Psoas muscle (tissue), 8 donors: ENCODE data around the gene CD248. TPM values are rescaled to one million over a fixed set of nuclear protein-coding genes. Genes with fewer than 3 reads are reported as not detected.

Source experiments
- ATAC-seq, 4 donors: fragments of 200-7000 bp; cut with Tn5 transposase; one replicate each; pipeline ENCODE4 v1.9.1; 2020; ENCODE audit warnings: moderate library complexity in 3 of 4, mild to moderate bottlenecking in 2 of 4
- DNase-seq, 2 donors: peaks; one replicate each; pipeline ENCODE4 v3.0.0-alpha.2; 2020
- H3K27ac ChIP-seq: fragments of 200-600 bp; one replicate; pipeline ENCODE4 v1.8.0; 2022
- H3K27me3 ChIP-seq, 3 donors: fragments of 200-600 bp in 1 of 3; one replicate each; pipeline versions ENCODE4 v1.6.1 to v1.8.0; 2013 to 2022; ENCODE audit warnings: low read length in 2 of 3, mild to moderate bottlenecking in 2 of 3, moderate library complexity in 1 of 3; ENCODE audit not compliant: insufficient read depth in 3 of 3
- H3K36me3 ChIP-seq, 2 donors: fragments of 200-600 bp in 1 of 2; one replicate each; pipeline versions ENCODE4 v1.6.1 to v1.8.0; 2013 to 2022; ENCODE audit warnings: low read depth in 1 of 2, mild to moderate bottlenecking in 1 of 2, moderate library complexity in 1 of 2; ENCODE audit not compliant: insufficient read depth in 1 of 2
- H3K4me1 ChIP-seq: fragments of 200-600 bp; one replicate; pipeline ENCODE4 v1.8.0; 2022
- H3K4me3 ChIP-seq: fragments of 200-600 bp; one replicate; pipeline ENCODE4 v1.8.0; 2022; ENCODE audit warnings: mild to moderate bottlenecking
- H3K9me3 ChIP-seq: fragments of 200-600 bp; one replicate; pipeline ENCODE4 v1.8.0; 2022
- CTCF ChIP-seq: fragments of 200-600 bp; IDR thresholded peaks from one replicate; pipeline ENCODE4 v1.8.0; 2022; ENCODE audit warnings: antibody characterized with exemption
- WGBS, 3 donors: extraction: QIAGEN DNeasy Blood & Tissue Kit; methylation state at CpG; one replicate each; pipeline versions ENCODE4 v1.1.6 to v1.1.7; 2013; 5-methylcytosine and 5-hydroxymethylcytosine counted together
- intact Hi-C, 2 donors: fragments of 100-400 bp; cut with DNase I; formaldehyde crosslinking; loops; one replicate each; pipeline versions ENCODE4 v1.11.0 to v1.14.2; 2022
- polyA plus RNA-seq, 3 donors: library from polyadenylated mRNA; stranded (reverse); fragments of 200-250 nt; gene quantifications; one replicate each; pipeline ENCODE4 v1.2.3, GENCODE V29; 2013
- total RNA-seq, 4 donors: library from RNA; stranded (reverse); fragmentation: NEBNext Ultra II Directional in 2 of 4; extraction: Animal tissue kit (Norgen Biotek cat#: 25700) in 2 of 4; gene quantifications; one replicate each; pipeline versions ENCODE4 v1.2.1 to v1.2.4, GENCODE V29; 2021 to 2023
- donor health status: healthy with polysubstance abuse.
- donor health status: DM: no; HTN: no; CAD: no; lungs with moderate emphysema.
- donor health status: Bipolar disorder and iron deficiency.
- donor health status: healthy.
- donor health status: DM: yes; HTN: yes; CAD: no.
- donor health status: DM: no; HTN: no; CAD: no.
- donor health status: DM: no; HTN: no; CAD: no.
- donor health status: DM: yes; HTN: yes; CAD: no.

The CD248 gene
- total and polyA plus RNA-seq, 7 donors, result 2.9 to 10.7 (median 8.8) TPM

GRCh38 chr11:66328031-66328301, 11.1 kb upstream of the CD248 start:
- no peak overlapping the region for H3K4me3 ChIP-seq
- TF ChIP-seq CTCF, result no peak
- ATAC-seq (peak in 1 of 4 donors; percentile 5), DNase-seq (peak in 1 of 2 donors; percentile 53)
- H3K27ac ChIP-seq, result no peak overlapping the region
- H3K9me3 ChIP-seq, result no peaks in the 10 kb centered on the region
- intact Hi-C loops, result loop anchor here in 1 of 2 donors (1.0 kb wide), 1 partner anchor 16 kb away; no protein-coding TSS in a partner anchor
- H3K36me3 ChIP-seq, result peaks cover 0 to 10% of the 10 kb centered on the region in 2 donors
- WGBS, 3 donors, result 75 to 80% (median 79%) methylated on average over 3 of the region's 3 CpGs
- H3K27me3 ChIP-seq, result no peaks in the 10 kb centered on the region
- peaks cover 8% of the 10 kb centered on the region for H3K4me1 ChIP-seq

- H3K4me3 ChIP-seq, result no peak overlapping the region
- intact Hi-C loops, result loop anchor here in 1 of 2 donors (1.0 kb wide), 1 partner anchor 15 kb away; no protein-coding TSS in a partner anchor
- H3K27me3 ChIP-seq, result no peaks in the 10 kb centered on the region
- H3K4me1 ChIP-seq, result peaks cover 8% of the 10 kb centered on the region
- TF ChIP-seq CTCF, result no peak
- DNase-seq (peak; percentile 41 to 71), ATAC-seq (peak in 2 of 4 donors; percentile 9 to 31)
- H3K9me3 ChIP-seq, result no peaks in the 10 kb centered on the region
- H3K36me3 ChIP-seq, result peaks cover 0 to 5% of the 10 kb centered on the region in 2 donors
- H3K27ac ChIP-seq, result no peak overlapping the region
- WGBS, 3 donors, result 73 to 81% (median 79%) methylated on average over 10 of the region's 10 CpGs
Observed at GRCh38 chr11:66327171-66328030, 10.6 kb upstream of the CD248 start.

GRCh38 chr11:66326261-66327111, 9.6 kb upstream of the CD248 start:
- no peaks in the 10 kb centered on the region for H3K36me3 ChIP-seq
- no peak overlapping the region for H3K27ac ChIP-seq
- no peak overlapping the region for H3K4me3 ChIP-seq
- H3K27me3 ChIP-seq, result no peaks in the 10 kb centered on the region
- H3K4me1 ChIP-seq, result peaks cover 8% of the 10 kb centered on the region
- intact Hi-C loops, result no loop called here
- 31 to 43% (median 33%) methylated on average over 20 to 21 of the region's 21 CpGs for WGBS, 3 donors
- TF ChIP-seq CTCF, result no peak
- DNase-seq (peak; percentile 74 to 81), ATAC-seq (peak; percentile 12 to 54 (median 44))
- no peaks in the 10 kb centered on the region for H3K9me3 ChIP-seq

- ATAC-seq (no peak), DNase-seq (no peak)
- peaks cover 8% of the 10 kb centered on the region for H3K4me1 ChIP-seq
- H3K27me3 ChIP-seq, result no peaks in the 10 kb centered on the region
- H3K36me3 ChIP-seq, result no peaks in the 10 kb centered on the region
- intact Hi-C loops, result no loop called here
- no peaks in the 10 kb centered on the region for H3K9me3 ChIP-seq
- no peak overlapping the region for H3K27ac ChIP-seq
- no peak for TF ChIP-seq CTCF
- no peak overlapping the region for H3K4me3 ChIP-seq
- WGBS, 3 donors, result 76 to 82% (median 81%) methylated on average over 7 to 8 of the region's 8 CpGs
Observed at GRCh38 chr11:66325263-66325671, 8.4 kb upstream of the CD248 start.
